ENCODE results near the gene ABCC1.

DNA sequence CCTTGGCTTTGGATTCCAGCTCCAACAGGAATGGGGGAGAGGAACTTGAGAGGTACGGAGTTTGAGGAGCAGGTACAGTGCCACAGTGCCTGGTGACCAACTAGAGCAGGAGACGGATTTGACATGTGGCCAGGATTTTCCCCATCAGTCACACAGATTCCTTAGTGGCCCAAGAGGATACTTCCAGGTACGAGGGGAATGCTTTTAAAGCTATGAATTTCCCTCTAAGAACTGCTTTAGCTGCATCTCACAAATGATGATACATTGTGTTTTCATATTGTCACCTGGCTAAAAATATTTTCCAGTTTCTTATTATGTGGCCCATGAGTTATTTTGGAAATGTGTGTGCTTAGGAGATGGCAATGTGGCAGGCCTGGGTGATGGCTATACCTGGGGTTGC lies 175.6 kb downstream of the ABCC1 start:
- TF ChIP-seq, protein P1, sequence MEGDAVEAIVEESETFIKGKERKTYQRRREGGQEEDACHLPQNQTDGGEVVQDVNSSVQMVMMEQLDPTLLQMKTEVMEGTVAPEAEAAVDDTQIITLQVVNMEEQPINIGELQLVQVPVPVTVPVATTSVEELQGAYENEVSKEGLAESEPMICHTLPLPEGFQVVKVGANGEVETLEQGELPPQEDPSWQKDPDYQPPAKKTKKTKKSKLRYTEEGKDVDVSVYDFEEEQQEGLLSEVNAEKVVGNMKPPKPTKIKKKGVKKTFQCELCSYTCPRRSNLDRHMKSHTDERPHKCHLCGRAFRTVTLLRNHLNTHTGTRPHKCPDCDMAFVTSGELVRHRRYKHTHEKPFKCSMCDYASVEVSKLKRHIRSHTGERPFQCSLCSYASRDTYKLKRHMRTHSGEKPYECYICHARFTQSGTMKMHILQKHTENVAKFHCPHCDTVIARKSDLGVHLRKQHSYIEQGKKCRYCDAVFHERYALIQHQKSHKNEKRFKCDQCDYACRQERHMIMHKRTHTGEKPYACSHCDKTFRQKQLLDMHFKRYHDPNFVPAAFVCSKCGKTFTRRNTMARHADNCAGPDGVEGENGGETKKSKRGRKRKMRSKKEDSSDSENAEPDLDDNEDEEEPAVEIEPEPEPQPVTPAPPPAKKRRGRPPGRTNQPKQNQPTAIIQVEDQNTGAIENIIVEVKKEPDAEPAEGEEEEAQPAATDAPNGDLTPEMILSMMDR (conservative IDR thresholded peaks at IDR 0.05; ENCODE audit: low read depth, low read length) = no peak
- TF ChIP-seq EZH2 (IDR thresholded peaks at IDR 0.05; ENCODE audit: low read length, unreplicated experiment) (no peak), EZH2phosphoT487 (IDR thresholded peaks at IDR 0.05; ENCODE audit: borderline replicate concordance, low read length) (no peak)

Measured in PC-3 (cell line).